Measurements from ENCODE around the gene RNPS1. TPM values are rescaled to one million over a fixed set of nuclear protein-coding genes. Genes with fewer than 3 reads are reported as not detected.

Gene RNPS1
- total and polyA plus RNA-seq, 9 of the 15 experiments (the other 6 are each of a cell fraction or from before 2014, with no cell fraction given): 44.9 to 338 (median 202) TPM

- H3K79me2 ChIP-seq (ENCODE audit: control insufficient read depth, insufficient read depth, low read length): no peaks in the 10 kb centered on the region
- no peaks in the 10 kb centered on the region for H3K9me1 ChIP-seq (ENCODE audit: control insufficient read depth, insufficient read depth, low read length)
- no peak overlapping the region for H3K9ac ChIP-seq (ENCODE audit: insufficient read depth in 1 of 2, low read depth in 2 of 2, low read length in 2 of 2)
- no peak overlapping the region for H3K4me2 ChIP-seq (ENCODE audit: insufficient read depth, low read length)
- no TSS peak for BruUV-seq (replicated peaks)
- H3K4me3 ChIP-seq: no peak overlapping the region
- CTCF ChIA-PET (ENCODE audit: low intra/inter-chr PET ratio): no interaction called here
- in situ Hi-C loops (cut with MboI): no loop called here
- 90% methylated on average over 9 of the region's 9 CpGs for WGBS (ENCODE audit: insufficient coverage, low coverage, missing lambda C conversion rate)
- no peaks in the 10 kb centered on the region for H3K27me3 ChIP-seq (ENCODE audit: control insufficient read depth in 2 of 2, insufficient read depth in 2 of 2, low read length in 2 of 2)
- H3K9me3 ChIP-seq (replicated peaks; ENCODE audit: control insufficient read depth, insufficient read depth, low read depth, low read length): no peaks in the 10 kb centered on the region
- no peak for DNase-seq (ENCODE audit: extremely low read depth in 1 of 4, low spot score in 3 of 4)
- FAIRE-seq: no peak
- peaks cover 6 to 9% of the 10 kb centered on the region in 2 experiments; a peak in 4 of 5 replicates for H3K4me1 ChIP-seq (replicated peaks in 1 of 2; ENCODE audit: control insufficient read depth in 2 of 2, insufficient read depth in 2 of 2, low read length in 2 of 2)
- POLR2A ChIA-PET: interaction anchor here (0.7 to 1.2 kb wide), 2 partner anchors 138 to 467 kb away, joined by 3 to 5 read pairs; no protein-coding TSS in a partner anchor
- intact Hi-C loops (cut with micrococcal nuclease): no loop called here
- no peak for ATAC-seq
- H3K36me3 ChIP-seq (ENCODE audit: control insufficient read depth, insufficient read depth, low read length): peaks cover 48% of the 10 kb centered on the region; the same call in 2 of the 3 replicates
- H3K27ac ChIP-seq (ENCODE audit: extremely low read depth, low read depth, low read length): no peak overlapping the region
- no peaks in the 10 kb centered on the region for H4K20me1 ChIP-seq (replicated peaks; ENCODE audit: control insufficient read depth, insufficient read depth, low read length)
- H2AFZ ChIP-seq (ENCODE audit: low read depth, low read length): no peak overlapping the region
- no peak for TF ChIP-seq RNF2 (IDR thresholded peaks at IDR 0.05)
- TF ChIP-seq ZNF609 (CRISPR knock-in tag; IDR thresholded peaks at IDR 0.05; ENCODE audit: borderline replicate concordance): no peak
- TF ChIP-seq DLX4 (CRISPR knock-in tag; IDR thresholded peaks at IDR 0.05): no peak
- no peak for TF ChIP-seq CREM (IDR thresholded peaks at IDR 0.05; ENCODE audit: low read depth)
- no peak for TF ChIP-seq ZNF121 (CRISPR knock-in tag; conservative IDR thresholded peaks at IDR 0.05)
- no peak for TF ChIP-seq SRSF3 (IDR thresholded peaks at IDR 0.05; ENCODE audit: insufficient read depth, low read length)
- no peak for TF ChIP-seq REST (IDR thresholded peaks at IDR 0.05; ENCODE audit: borderline replicate concordance)
- no peak for TF ChIP-seq REST (CRISPR knock-in tag; IDR thresholded peaks at IDR 0.05; ENCODE audit: low read depth)
- TF ChIP-seq RHOXF2B (CRISPR knock-in tag; conservative IDR thresholded peaks at IDR 0.05): no peak
- TF ChIP-seq NELFE (IDR thresholded peaks at IDR 0.05; ENCODE audit: insufficient read depth, insufficient read length): no peak
These were observed 24.3 kb upstream of the RNPS1 start for GRCh38 chr16:2292221-2292620.

Data from K562 (cell line).